Breast epithelium (tissue), 3 donors: ENCODE data around the gene NRXN2.

ENCODE experiments used
- POLR2A ChIP-seq: fragments of 450-650 bp; IDR thresholded peaks from one replicate; pipeline ENCODE4 v1.6.1; 2016; ENCODE audit warnings: antibody characterized with exemption, mild to moderate bottlenecking, moderate library complexity
- POLR2AphosphoS5 ChIP-seq, 3 donors: sonication (generic); formaldehyde crosslinking; IDR thresholded peaks; one replicate each; pipeline ENCODE4 v1.6.1; 2017; ENCODE audit warnings: antibody characterized with exemption in 3 of 3
- TF ChIP-seq, protein P1 (sequence below), 3 donors: fragments of 450-650 bp; IDR thresholded peaks; one replicate each; pipeline ENCODE4 v1.5.1; 2016 to 2017; ENCODE audit warnings: antibody characterized with exemption in 3 of 3, mild to moderate bottlenecking in 3 of 3, moderate library complexity in 3 of 3

GRCh38 chr11:64760759-64761420 lies 37.9 kb upstream of the NRXN2 start:
- TF ChIP-seq POLR2A (no peak), POLR2AphosphoS5 (IDR thresholded peaks at IDR 0.05) (no peak)
- TF ChIP-seq, protein P1, sequence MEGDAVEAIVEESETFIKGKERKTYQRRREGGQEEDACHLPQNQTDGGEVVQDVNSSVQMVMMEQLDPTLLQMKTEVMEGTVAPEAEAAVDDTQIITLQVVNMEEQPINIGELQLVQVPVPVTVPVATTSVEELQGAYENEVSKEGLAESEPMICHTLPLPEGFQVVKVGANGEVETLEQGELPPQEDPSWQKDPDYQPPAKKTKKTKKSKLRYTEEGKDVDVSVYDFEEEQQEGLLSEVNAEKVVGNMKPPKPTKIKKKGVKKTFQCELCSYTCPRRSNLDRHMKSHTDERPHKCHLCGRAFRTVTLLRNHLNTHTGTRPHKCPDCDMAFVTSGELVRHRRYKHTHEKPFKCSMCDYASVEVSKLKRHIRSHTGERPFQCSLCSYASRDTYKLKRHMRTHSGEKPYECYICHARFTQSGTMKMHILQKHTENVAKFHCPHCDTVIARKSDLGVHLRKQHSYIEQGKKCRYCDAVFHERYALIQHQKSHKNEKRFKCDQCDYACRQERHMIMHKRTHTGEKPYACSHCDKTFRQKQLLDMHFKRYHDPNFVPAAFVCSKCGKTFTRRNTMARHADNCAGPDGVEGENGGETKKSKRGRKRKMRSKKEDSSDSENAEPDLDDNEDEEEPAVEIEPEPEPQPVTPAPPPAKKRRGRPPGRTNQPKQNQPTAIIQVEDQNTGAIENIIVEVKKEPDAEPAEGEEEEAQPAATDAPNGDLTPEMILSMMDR (IDR thresholded peaks at IDR 0.05), result no peak
